ENCODE results near the gene AP1S3.

DNA sequence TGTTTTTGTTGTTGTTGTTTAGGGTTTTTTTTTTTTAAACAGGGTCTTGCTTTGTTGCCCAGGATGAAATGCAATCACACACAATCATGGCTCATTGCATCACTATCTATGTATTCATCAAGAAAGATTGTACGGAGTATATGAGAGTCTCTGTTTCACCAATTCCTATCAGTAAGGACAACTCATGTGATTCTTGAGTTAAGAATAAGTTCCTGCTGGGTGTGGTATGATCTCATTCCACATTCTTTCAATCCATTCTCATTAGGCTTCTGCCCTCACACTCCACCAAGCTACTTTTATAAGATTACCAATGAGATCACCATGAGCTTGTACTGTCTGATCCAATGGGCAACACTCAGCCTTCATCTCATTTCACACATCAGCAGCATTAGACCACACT is 9.1 kb upstream of the AP1S3 start:
- no peak for TF ChIP-seq POLR2A (IDR thresholded peaks at IDR 0.05; ENCODE audit: low read length)
- no peak for TF ChIP-seq GATA1 (IDR thresholded peaks at IDR 0.05; ENCODE audit: low read depth, low read length)
